ENCODE results near the gene ATG9B.

DNA sequence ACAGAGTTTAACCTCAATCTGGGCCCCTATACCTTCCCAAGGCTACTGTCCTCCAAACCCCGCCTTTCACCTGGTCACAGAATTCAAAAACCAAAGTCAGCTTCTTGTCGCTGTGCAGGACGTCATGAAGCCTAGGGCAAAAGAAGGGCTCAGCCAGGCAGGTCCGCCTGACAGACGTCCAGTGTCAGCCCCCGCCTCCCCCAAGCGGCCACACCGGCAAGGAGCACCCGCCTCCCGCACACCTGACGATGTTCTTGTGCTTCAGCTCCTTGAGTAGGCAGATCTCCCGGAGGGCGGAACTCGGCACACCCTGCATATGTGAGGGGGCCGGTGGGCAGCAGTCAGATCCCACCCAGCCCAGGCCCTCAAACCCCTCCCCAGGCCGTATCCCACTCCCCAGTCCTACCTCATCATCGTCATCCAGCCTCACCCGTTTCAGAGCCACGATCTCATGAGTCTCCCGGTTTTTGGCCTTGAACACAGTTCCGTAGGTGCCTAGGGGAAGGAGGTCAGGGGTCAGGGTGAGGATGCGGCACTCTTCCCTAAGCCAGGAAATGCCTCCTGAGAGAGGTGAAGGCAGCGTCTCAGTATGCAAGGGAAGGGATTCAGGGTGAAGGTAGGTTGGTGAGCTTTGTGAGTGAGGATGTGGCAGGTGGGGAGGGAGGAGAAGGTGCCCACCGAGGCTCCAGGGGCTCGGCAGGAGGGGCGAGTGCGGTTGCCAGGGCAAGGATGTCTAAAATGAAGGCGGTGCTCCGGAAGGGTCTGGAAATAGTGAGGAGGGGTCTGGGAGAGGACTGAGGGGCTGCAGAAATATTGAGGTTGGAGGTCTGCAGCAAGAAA, 32.6 kb upstream of the ATG9B start:
- TF ChIP-seq BHLHE40 (IDR thresholded peaks at IDR 0.05; ENCODE audit: low read depth, low read length) (no peak), FOXS1 (CRISPR knock-in tag; IDR thresholded peaks at IDR 0.05) (no peak), NFE2L2 (conservative IDR thresholded peaks at IDR 0.05; ENCODE audit: low read length) (no peak), RNF2 (IDR thresholded peaks at IDR 0.05; ENCODE audit: borderline replicate concordance, low read depth) (no peak), EP300 (IDR thresholded peaks at IDR 0.05) (no peak), JUN (IDR thresholded peaks at IDR 0.05) (no peak), JUNB (IDR thresholded peaks at IDR 0.05) (no peak), MYC (IDR thresholded peaks at IDR 0.05; ENCODE audit: borderline replicate concordance, low read length) (no peak), SREBF2 (IDR thresholded peaks at IDR 0.05) (no peak), CHD4 (IDR thresholded peaks at IDR 0.05; ENCODE audit: borderline replicate concordance) (no peak), POLR2A (IDR thresholded peaks at IDR 0.05; ENCODE audit: low read length) (no peak), FOSB (CRISPR knock-in tag; IDR thresholded peaks at IDR 0.05) (no peak)
- TF ChIP-seq, protein P1, sequence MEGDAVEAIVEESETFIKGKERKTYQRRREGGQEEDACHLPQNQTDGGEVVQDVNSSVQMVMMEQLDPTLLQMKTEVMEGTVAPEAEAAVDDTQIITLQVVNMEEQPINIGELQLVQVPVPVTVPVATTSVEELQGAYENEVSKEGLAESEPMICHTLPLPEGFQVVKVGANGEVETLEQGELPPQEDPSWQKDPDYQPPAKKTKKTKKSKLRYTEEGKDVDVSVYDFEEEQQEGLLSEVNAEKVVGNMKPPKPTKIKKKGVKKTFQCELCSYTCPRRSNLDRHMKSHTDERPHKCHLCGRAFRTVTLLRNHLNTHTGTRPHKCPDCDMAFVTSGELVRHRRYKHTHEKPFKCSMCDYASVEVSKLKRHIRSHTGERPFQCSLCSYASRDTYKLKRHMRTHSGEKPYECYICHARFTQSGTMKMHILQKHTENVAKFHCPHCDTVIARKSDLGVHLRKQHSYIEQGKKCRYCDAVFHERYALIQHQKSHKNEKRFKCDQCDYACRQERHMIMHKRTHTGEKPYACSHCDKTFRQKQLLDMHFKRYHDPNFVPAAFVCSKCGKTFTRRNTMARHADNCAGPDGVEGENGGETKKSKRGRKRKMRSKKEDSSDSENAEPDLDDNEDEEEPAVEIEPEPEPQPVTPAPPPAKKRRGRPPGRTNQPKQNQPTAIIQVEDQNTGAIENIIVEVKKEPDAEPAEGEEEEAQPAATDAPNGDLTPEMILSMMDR (IDR thresholded peaks at IDR 0.05) = no peak

Data from A549 (cell line).